ENCODE measurements around the gene MAP3K9.

DNA sequence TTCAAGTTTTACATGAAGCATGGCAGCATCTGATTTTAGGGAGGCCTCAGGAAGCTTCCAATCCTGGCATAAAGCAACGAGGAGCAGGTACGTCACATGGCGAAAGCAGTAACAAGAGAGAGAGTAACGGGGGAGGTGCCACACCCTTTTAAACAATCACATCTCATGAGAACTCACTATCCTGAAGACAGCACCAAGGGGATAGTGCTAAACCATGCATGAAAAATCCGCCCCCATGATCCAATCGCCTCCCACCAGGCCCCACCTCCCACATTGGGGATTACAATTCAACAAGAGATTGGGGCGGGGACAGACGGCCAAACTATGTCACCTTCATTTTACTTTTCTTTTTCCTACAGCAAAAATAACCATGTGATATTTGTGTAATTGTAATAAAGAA is 7.2 kb upstream of the MAP3K9 start:
- TF ChIP-seq, protein P1, sequence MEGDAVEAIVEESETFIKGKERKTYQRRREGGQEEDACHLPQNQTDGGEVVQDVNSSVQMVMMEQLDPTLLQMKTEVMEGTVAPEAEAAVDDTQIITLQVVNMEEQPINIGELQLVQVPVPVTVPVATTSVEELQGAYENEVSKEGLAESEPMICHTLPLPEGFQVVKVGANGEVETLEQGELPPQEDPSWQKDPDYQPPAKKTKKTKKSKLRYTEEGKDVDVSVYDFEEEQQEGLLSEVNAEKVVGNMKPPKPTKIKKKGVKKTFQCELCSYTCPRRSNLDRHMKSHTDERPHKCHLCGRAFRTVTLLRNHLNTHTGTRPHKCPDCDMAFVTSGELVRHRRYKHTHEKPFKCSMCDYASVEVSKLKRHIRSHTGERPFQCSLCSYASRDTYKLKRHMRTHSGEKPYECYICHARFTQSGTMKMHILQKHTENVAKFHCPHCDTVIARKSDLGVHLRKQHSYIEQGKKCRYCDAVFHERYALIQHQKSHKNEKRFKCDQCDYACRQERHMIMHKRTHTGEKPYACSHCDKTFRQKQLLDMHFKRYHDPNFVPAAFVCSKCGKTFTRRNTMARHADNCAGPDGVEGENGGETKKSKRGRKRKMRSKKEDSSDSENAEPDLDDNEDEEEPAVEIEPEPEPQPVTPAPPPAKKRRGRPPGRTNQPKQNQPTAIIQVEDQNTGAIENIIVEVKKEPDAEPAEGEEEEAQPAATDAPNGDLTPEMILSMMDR (IDR thresholded peaks at IDR 0.05) = no peak
- TF ChIP-seq POLR2A (IDR thresholded peaks at IDR 0.05) = no peak
